HFF-Myc (cell line): Measurements from ENCODE around the gene TASOR.
"Not testable (repeated sequence)": the region's sequence is repeated elsewhere in the genome, so short reads cannot be mapped to it uniquely, and the experiment has no call there.

Source experiments
- DNase-seq: peaks from one replicate; pipeline ENCODE4 v3.0.0-alpha.2; 2011; ENCODE audit warnings: low read depth; ENCODE audit errors: extremely low read depth
- H3K4me3 ChIP-seq: replicated peaks from 2 replicates; pipeline ENCODE4 v1.5.1; 2011; ENCODE audit warnings: low read depth, mild to moderate bottlenecking, control low read depth, low read length
- CTCF ChIP-seq: IDR thresholded peaks from 2 replicates; pipeline ENCODE4 v1.5.1; 2012; ENCODE audit warnings: mild to moderate bottlenecking, low read depth, low read length, control low read depth; ENCODE audit errors: missing control alignments

TASOR gene

GRCh38 chr3:56683122-56683817 is at the start of gene TASOR:
TASOR (minus strand) TSS chr3:56683265; CDS start chr3:56683006, 259 bp downstream.
- no peak for TF ChIP-seq CTCF
- DNase-seq, result peak; percentile 27
- H3K4me3 ChIP-seq, result peak within 1 kb of the TSS; percentile 54

DNA sequence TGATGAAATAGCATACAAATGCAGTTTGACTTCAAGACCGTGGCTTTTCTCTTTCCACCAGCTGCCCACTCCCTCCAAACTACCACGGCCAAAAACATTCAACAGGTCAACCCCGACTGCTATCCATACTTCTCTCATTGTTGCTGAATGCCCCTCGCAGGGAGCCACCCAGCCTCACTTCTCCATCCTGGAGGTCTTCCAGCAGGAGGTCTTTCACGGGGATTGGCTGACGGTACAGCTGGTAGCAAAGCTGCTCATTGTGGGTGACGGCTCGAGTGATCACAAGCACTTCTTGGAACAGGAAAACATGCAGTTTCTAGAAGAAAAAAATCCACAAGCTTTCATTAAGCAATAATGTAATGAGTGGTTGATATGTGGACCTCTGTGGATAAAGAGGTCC is 49.0 kb upstream of the TASOR start:
- TF ChIP-seq CTCF, result no peak
- no peak overlapping the region for H3K4me3 ChIP-seq
- no peak for DNase-seq

DNA sequence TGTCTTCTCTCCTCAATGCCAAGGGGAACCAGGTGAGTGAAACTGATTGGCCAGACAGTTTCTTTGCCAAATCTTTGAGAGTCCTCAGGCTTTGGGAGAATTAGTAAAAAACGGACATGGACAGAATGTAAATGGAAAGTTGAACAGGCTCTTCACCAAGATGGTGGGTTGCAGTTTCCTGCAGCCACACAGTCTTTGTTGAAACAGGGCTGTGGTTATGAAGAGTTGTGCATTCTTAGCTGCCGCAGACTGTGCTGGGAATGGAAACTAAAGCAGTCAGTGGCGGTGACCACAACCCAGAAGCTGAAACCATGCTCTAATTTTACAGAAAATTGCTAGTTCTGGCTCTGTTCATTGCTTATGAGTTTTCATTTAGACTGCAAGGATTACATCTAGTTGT is 42.1 kb upstream of the TASOR start:
- H3K4me3 ChIP-seq, result no peak overlapping the region
- DNase-seq, result no peak
- no peak for TF ChIP-seq CTCF

GRCh38 chr3:56724676-56725075 is 41.6 kb upstream of the TASOR start:
- no peak for DNase-seq
- no peak overlapping the region for H3K4me3 ChIP-seq
- TF ChIP-seq CTCF, result no peak

- TF ChIP-seq CTCF, result no peak
- no peak overlapping the region for H3K4me3 ChIP-seq
- DNase-seq, result no peak
These were observed 37.8 kb upstream of the TASOR start for GRCh38 chr3:56720849-56721248.

- not testable (repeated sequence) for DNase-seq, H3K4me3 ChIP-seq
These were observed 35.7 kb upstream of the TASOR start for GRCh38 chr3:56718809-56719208.

GRCh38 chr3:56711344-56711743 is 28.3 kb upstream of the TASOR start:
- DNase-seq, result no peak
- TF ChIP-seq CTCF, result no peak
- H3K4me3 ChIP-seq, result no peak overlapping the region
